ENCODE results near the gene TMIGD3. TPM values are rescaled to one million over a fixed set of nuclear protein-coding genes. Genes with fewer than 3 reads are reported as not detected.

The TMIGD3 gene
- total RNA-seq, 2 donors from 2014 or later, result 0.63 to 4.8 TPM

- TF ChIP-seq CTCF (IDR thresholded peaks at IDR 0.05), result no peak
- Histone ChIP-seq H3K4me3 (no peak overlapping the region), H3K9me3 (no peaks in the 10 kb centered on the region), H3K36me3 (peaks cover 45% of the 10 kb centered on the region), H3K27ac (no peak overlapping the region), H3K4me1 (peaks cover 0 to 16% of the 10 kb centered on the region in 2 donors), H3K27me3 (no peaks in the 10 kb centered on the region)
- no peak for DNase-seq (ENCODE audit: low spot score)
These were observed 59.4 kb downstream of the TMIGD3 start for GRCh38 chr1:111444031-111444430.

- Histone ChIP-seq H3K36me3 (peaks cover 50% of the 10 kb centered on the region), H3K27ac (no peak overlapping the region), H3K4me3 (no peak overlapping the region), H3K4me1 (peaks cover 0 to 6% of the 10 kb centered on the region in 2 donors), H3K9me3 (no peaks in the 10 kb centered on the region), H3K27me3 (no peaks in the 10 kb centered on the region)
- TF ChIP-seq CTCF (IDR thresholded peaks at IDR 0.05), result no peak
- DNase-seq (ENCODE audit: low spot score), result no peak
These were observed 61.0 kb downstream of the TMIGD3 start for GRCh38 chr1:111442457-111442856.

GRCh38 chr1:111441573-111442192 lies 61.8 kb downstream of the TMIGD3 start:
- TF ChIP-seq CTCF (IDR thresholded peaks at IDR 0.05), result peak in 1 of 2 donors; percentile 47
- Histone ChIP-seq H3K36me3 (peaks cover 55% of the 10 kb centered on the region), H3K4me3 (no peak overlapping the region), H3K9me3 (no peaks in the 10 kb centered on the region), H3K27me3 (no peaks in the 10 kb centered on the region), H3K4me1 (no peaks in the 10 kb centered on the region), H3K27ac (no peak overlapping the region)
- no peak for DNase-seq (ENCODE audit: low spot score)

- no peaks in the 10 kb centered on the region for H3K27me3 ChIP-seq
- DNase-seq (ENCODE audit: low spot score), result no peak
- H3K4me3 ChIP-seq, result no peak overlapping the region
These were observed 63.7 kb downstream of the TMIGD3 start for GRCh38 chr1:111439461-111440351.

GRCh38 chr1:111436726-111437125 lies 66.7 kb downstream of the TMIGD3 start:
- Histone ChIP-seq H3K4me1 (no peaks in the 10 kb centered on the region), H3K27me3 (no peaks in the 10 kb centered on the region), H3K9me3 (no peaks in the 10 kb centered on the region), H3K4me3 (no peak overlapping the region), H3K27ac (no peak overlapping the region), H3K36me3 (peaks cover 31% of the 10 kb centered on the region)
- no peak for TF ChIP-seq CTCF (IDR thresholded peaks at IDR 0.05)
- no peak for DNase-seq (ENCODE audit: low spot score)

More at GRCh38 chr1:111439461-111440351, 63.7 kb downstream of the TMIGD3 start:
- no peaks in the 10 kb centered on the region for H3K4me1 ChIP-seq
- peaks cover 55% of the 10 kb centered on the region for H3K36me3 ChIP-seq
- no peak for TF ChIP-seq CTCF (IDR thresholded peaks at IDR 0.05)
- H3K27ac ChIP-seq, result no peak overlapping the region
- no peaks in the 10 kb centered on the region for H3K9me3 ChIP-seq

Other genes starting within 250 kb of the TMIGD3 start
- not detected for gene CHIA, start 212.8 kb downstream of the TMIGD3 start, total RNA-seq
- gene OVGP1, start 75.9 kb downstream of the TMIGD3 start, total RNA-seq, result under 1 TPM in 1 of 2 donors, not detected in 1; 0.83 TPM
- gene WDR77, start 54.4 kb downstream of the TMIGD3 start, total RNA-seq, result 10 to 100 TPM; 29.9 to 44.0 TPM
- gene ATP5PB, start 54.2 kb downstream of the TMIGD3 start, total RNA-seq, result 100 to 1,000 TPM; 297 to 429 TPM
- 10 to 100 TPM in 1 of 2 donors, 1 to 10 TPM in 1; 9.6 to 33.6 TPM for gene C1orf162, start 29.6 kb downstream of the TMIGD3 start, total RNA-seq
- gene ADORA3, start within 50 bp of the TMIGD3 start, total RNA-seq, result 10 to 100 TPM in 1 of 2 donors, 1 to 10 TPM in 1; 2.0 to 11.3 TPM
- 10 to 100 TPM; 62.1 to 72.8 TPM for gene RAP1A, start 116.2 kb upstream of the TMIGD3 start, total RNA-seq
- 10 to 100 TPM; 17.3 to 23.4 TPM for gene INKA2, start 235.8 kb upstream of the TMIGD3 start, total RNA-seq

Data from right atrium auricular region (tissue), 2 donors.